SK-N-SH treated with all-trans-retinoic acid at 6 μM for 48 hours (cell line): ENCODE data around the gene MAP3K2.

Experiments used
- ATAC-seq: fragments of 200-7000 bp; cut with Tn5 transposase; 3 replicates; pipeline ENCODE4 v1.9.1; 2020; ENCODE audit warnings: mild to moderate bottlenecking, moderate library complexity
- ARNTL ChIP-seq: fragments of 450-650 bp; formaldehyde crosslinking; IDR thresholded peaks from 2 replicates; pipeline ENCODE4 v1.5.0; 2020; ENCODE audit warnings: low read depth, mild to moderate bottlenecking, moderate library complexity, borderline replicate concordance
- BACH2 ChIP-seq: fragments of 250-450 bp; sonication (Bioruptor Pico); IDR thresholded peaks from 2 replicates; pipeline ENCODE4 v1.9.0; 2021; ENCODE audit warnings: mild to moderate bottlenecking, borderline replicate concordance
- CSDC2 ChIP-seq: fragments of 250-450 bp; sonication (Bioruptor Pico); IDR thresholded peaks from 2 replicates; pipeline ENCODE4 v1.5.0; 2020; ENCODE audit warnings: mild to moderate bottlenecking, moderate library complexity
- GLIS3 ChIP-seq: fragments of 250-450 bp; sonication (Bioruptor Pico); IDR thresholded peaks from 2 replicates; pipeline ENCODE4 v1.5.0; 2020; ENCODE audit warnings: mild to moderate bottlenecking, moderate library complexity
- OSR1 ChIP-seq: fragments of 250-450 bp; sonication (Bioruptor Pico); IDR thresholded peaks from 2 replicates; pipeline ENCODE4 v1.8.0; 2022; ENCODE audit warnings: moderate library complexity, mild to moderate bottlenecking, inconsistent platforms
- PPARA ChIP-seq: fragments of 250-450 bp; sonication (Bioruptor Pico); IDR thresholded peaks from 2 replicates; pipeline ENCODE4 v1.5.0; 2020; ENCODE audit warnings: mild to moderate bottlenecking, borderline replicate concordance
- RARB ChIP-seq: fragments of 250-450 bp; sonication (Bioruptor Pico); IDR thresholded peaks from 2 replicates; pipeline ENCODE4 v1.8.0; 2021; ENCODE audit warnings: mild to moderate bottlenecking, moderate library complexity
- SNAI2 ChIP-seq: fragments of 250-450 bp; sonication (Bioruptor Pico); IDR thresholded peaks from 2 replicates; pipeline ENCODE4 v1.5.0; 2020; ENCODE audit warnings: mild to moderate bottlenecking, moderate library complexity
- TCF4 ChIP-seq: fragments of 250-450 bp; sonication (Bioruptor Pico); IDR thresholded peaks from 2 replicates; pipeline ENCODE4 v1.8.0; 2021; ENCODE audit warnings: mild to moderate bottlenecking, moderate library complexity, borderline replicate concordance
- ZC3H10 ChIP-seq: fragments of 250-450 bp; sonication (Bioruptor Pico); IDR thresholded peaks from 2 replicates; pipeline ENCODE4 v1.5.1; 2021; ENCODE audit warnings: mild to moderate bottlenecking, moderate library complexity
- ZFP3 ChIP-seq: fragments of 250-450 bp; sonication (Bioruptor Pico); IDR thresholded peaks from 2 replicates; pipeline ENCODE4 v1.5.0; 2020; ENCODE audit warnings: mild to moderate bottlenecking, moderate library complexity
- ZFP30 ChIP-seq: fragments of 450-650 bp; formaldehyde crosslinking; IDR thresholded peaks from 2 replicates; pipeline ENCODE4 v1.5.0; 2022; ENCODE audit warnings: mild to moderate bottlenecking, moderate library complexity
- ZNF565 ChIP-seq: fragments of 450-650 bp; formaldehyde crosslinking; conservative IDR thresholded peaks from 2 replicates; pipeline ENCODE4 v1.5.0; 2020; ENCODE audit warnings: low read depth, mild to moderate bottlenecking, moderate library complexity
- ZNF70 ChIP-seq: fragments of 450-650 bp; formaldehyde crosslinking; IDR thresholded peaks from 2 replicates; pipeline ENCODE4 v1.5.0; 2020; ENCODE audit warnings: mild to moderate bottlenecking, moderate library complexity
- ZNF8 ChIP-seq: fragments of 450-650 bp; formaldehyde crosslinking; IDR thresholded peaks from 2 replicates; pipeline ENCODE4 v1.5.0; 2020; ENCODE audit warnings: mild to moderate bottlenecking, moderate library complexity
- TF ChIP-seq, protein P1 (sequence below): fragments of 250-450 bp; sonication (Bioruptor Pico); IDR thresholded peaks from 2 replicates; pipeline ENCODE4 v1.8.0; 2020; ENCODE audit warnings: mild to moderate bottlenecking, moderate library complexity, borderline replicate concordance
- TF ChIP-seq, protein P2 (sequence below): fragments of 250-450 bp; sonication (Bioruptor Pico); IDR thresholded peaks from 2 replicates; pipeline ENCODE4 v1.8.0; 2021; ENCODE audit warnings: low read depth, mild to moderate bottlenecking, moderate library complexity, borderline replicate concordance
- TF ChIP-seq, protein P3 (sequence below): fragments of 250-450 bp; sonication (Bioruptor Pico); IDR thresholded peaks from 2 replicates; pipeline ENCODE4 v1.5.0; 2020; ENCODE audit warnings: mild to moderate bottlenecking, moderate library complexity
- TF ChIP-seq, protein P4 (sequence below): fragments of 250-450 bp; sonication (Bioruptor Pico); IDR thresholded peaks from 2 replicates; pipeline ENCODE4 v1.5.1; 2021; ENCODE audit warnings: mild to moderate bottlenecking, moderate library complexity
- TF ChIP-seq, protein P5 (sequence below): fragments of 250-450 bp; sonication (Bioruptor Pico); IDR thresholded peaks from 2 replicates; pipeline ENCODE4 v1.5.1; 2020; ENCODE audit warnings: low read depth, mild to moderate bottlenecking, moderate library complexity

Gene MAP3K2, protein sequence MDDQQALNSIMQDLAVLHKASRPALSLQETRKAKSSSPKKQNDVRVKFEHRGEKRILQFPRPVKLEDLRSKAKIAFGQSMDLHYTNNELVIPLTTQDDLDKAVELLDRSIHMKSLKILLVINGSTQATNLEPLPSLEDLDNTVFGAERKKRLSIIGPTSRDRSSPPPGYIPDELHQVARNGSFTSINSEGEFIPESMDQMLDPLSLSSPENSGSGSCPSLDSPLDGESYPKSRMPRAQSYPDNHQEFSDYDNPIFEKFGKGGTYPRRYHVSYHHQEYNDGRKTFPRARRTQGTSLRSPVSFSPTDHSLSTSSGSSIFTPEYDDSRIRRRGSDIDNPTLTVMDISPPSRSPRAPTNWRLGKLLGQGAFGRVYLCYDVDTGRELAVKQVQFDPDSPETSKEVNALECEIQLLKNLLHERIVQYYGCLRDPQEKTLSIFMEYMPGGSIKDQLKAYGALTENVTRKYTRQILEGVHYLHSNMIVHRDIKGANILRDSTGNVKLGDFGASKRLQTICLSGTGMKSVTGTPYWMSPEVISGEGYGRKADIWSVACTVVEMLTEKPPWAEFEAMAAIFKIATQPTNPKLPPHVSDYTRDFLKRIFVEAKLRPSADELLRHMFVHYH

DNA sequence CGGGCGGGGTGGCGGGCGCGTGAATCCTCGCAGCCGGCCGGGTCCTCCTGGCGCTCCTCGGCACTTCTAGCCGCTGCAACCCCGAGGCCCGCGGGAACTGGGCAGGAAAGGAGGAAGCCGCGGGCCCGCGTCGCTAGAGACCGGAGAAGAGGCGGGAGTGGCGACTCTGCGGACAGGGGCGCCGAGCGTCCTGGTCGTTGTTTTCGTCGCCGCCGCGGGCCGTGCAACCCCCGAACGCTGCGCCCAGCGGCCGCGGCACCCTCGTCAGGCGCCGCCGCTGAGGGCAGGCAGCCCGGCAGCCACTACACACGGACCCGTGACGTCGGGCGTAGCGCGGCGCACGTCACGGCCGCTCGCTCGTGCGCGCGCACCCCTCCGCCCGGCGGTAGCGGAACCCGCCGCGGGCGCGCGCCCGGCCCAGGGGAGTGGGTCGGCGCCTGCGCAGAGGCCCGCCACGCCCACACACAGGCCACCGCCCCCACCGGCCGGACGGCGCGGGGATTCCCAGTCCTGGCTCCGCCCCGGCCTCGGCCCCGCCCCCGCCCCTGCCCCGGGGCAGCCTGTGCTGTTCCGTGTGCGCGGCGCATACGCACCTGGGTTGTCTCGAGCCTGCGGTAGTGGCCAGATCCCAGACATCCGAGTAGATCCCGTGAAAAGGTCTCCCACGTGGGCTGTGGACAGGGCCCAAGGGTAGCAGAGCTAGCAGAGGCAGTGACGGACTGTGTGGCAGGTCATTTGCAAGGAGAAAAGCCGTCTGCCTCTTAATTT lies at the start of gene MAP3K2:
Gene MAP3K2, minus strand, starts transcription at position 321 of the 768 bp plus-strand sequence. CDS start 44,846 bp downstream, outside the sequence.
- TF ChIP-seq TCF4 (CRISPR knock-in tag) (no peak), CSDC2 (CRISPR knock-in tag) (0 out of 2 replicates have a peak, but pooled peaks have one; percentile 33), OSR1 (CRISPR knock-in tag) (no peak), ZNF565 (no peak), ARNTL (CRISPR knock-in tag) (no peak), RARB (no peak), ZFP3 (CRISPR knock-in tag) (0 out of 2 replicates have a peak, but pooled peaks have one; percentile 17), ZC3H10 (CRISPR knock-in tag) (no peak), PPARA (no peak)
- TF ChIP-seq, protein P1, sequence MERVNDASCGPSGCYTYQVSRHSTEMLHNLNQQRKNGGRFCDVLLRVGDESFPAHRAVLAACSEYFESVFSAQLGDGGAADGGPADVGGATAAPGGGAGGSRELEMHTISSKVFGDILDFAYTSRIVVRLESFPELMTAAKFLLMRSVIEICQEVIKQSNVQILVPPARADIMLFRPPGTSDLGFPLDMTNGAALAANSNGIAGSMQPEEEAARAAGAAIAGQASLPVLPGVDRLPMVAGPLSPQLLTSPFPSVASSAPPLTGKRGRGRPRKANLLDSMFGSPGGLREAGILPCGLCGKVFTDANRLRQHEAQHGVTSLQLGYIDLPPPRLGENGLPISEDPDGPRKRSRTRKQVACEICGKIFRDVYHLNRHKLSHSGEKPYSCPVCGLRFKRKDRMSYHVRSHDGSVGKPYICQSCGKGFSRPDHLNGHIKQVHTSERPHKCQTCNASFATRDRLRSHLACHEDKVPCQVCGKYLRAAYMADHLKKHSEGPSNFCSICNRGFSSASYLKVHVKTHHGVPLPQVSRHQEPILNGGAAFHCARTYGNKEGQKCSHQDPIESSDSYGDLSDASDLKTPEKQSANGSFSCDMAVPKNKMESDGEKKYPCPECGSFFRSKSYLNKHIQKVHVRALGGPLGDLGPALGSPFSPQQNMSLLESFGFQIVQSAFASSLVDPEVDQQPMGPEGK (CRISPR knock-in tag) = no peak
- TF ChIP-seq, protein P2, sequence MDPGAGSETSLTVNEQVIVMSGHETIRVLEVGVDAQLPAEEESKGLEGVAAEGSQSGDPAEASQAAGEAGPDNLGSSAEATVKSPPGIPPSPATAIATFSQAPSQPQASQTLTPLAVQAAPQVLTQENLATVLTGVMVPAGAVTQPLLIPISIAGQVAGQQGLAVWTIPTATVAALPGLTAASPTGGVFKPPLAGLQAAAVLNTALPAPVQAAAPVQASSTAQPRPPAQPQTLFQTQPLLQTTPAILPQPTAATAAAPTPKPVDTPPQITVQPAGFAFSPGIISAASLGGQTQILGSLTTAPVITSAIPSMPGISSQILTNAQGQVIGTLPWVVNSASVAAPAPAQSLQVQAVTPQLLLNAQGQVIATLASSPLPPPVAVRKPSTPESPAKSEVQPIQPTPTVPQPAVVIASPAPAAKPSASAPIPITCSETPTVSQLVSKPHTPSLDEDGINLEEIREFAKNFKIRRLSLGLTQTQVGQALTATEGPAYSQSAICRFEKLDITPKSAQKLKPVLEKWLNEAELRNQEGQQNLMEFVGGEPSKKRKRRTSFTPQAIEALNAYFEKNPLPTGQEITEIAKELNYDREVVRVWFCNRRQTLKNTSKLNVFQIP (CRISPR knock-in tag) = no peak
- TF ChIP-seq, protein P3, sequence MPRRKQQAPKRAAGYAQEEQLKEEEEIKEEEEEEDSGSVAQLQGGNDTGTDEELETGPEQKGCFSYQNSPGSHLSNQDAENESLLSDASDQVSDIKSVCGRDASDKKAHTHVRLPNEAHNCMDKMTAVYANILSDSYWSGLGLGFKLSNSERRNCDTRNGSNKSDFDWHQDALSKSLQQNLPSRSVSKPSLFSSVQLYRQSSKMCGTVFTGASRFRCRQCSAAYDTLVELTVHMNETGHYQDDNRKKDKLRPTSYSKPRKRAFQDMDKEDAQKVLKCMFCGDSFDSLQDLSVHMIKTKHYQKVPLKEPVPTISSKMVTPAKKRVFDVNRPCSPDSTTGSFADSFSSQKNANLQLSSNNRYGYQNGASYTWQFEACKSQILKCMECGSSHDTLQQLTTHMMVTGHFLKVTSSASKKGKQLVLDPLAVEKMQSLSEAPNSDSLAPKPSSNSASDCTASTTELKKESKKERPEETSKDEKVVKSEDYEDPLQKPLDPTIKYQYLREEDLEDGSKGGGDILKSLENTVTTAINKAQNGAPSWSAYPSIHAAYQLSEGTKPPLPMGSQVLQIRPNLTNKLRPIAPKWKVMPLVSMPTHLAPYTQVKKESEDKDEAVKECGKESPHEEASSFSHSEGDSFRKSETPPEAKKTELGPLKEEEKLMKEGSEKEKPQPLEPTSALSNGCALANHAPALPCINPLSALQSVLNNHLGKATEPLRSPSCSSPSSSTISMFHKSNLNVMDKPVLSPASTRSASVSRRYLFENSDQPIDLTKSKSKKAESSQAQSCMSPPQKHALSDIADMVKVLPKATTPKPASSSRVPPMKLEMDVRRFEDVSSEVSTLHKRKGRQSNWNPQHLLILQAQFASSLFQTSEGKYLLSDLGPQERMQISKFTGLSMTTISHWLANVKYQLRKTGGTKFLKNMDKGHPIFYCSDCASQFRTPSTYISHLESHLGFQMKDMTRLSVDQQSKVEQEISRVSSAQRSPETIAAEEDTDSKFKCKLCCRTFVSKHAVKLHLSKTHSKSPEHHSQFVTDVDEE (CRISPR knock-in tag) = no peak; the same call in 1 of the 2 replicates
- TF ChIP-seq, protein P4, sequence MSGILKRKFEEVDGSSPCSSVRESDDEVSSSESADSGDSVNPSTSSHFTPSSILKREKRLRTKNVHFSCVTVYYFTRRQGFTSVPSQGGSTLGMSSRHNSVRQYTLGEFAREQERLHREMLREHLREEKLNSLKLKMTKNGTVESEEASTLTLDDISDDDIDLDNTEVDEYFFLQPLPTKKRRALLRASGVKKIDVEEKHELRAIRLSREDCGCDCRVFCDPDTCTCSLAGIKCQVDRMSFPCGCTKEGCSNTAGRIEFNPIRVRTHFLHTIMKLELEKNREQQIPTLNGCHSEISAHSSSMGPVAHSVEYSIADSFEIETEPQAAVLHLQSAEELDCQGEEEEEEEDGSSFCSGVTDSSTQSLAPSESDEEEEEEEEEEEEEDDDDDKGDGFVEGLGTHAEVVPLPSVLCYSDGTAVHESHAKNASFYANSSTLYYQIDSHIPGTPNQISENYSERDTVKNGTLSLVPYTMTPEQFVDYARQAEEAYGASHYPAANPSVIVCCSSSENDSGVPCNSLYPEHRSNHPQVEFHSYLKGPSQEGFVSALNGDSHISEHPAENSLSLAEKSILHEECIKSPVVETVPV (CRISPR knock-in tag) = no peak
- peak; percentile 86 for ATAC-seq

DNA sequence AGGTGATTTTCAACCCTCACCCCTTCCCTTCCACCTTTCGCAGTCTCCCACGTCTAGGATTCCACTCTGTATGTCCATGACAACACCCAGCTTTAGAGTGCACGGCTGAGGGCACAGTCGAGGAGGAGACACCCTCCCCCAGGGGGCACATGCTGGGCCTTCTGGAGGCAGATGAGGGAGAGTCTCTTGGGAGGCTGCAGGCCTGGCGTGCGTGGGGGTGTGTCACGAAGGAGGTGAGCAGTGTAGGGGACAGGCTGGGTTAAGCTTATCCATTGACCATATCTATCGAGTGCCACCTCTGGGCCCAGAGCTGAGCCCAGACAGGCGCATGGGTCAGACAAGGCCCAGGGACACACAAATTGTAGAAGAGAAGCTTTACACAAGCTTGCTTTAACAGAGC lies 49.3 kb upstream of the MAP3K2 start:
- no peak for ATAC-seq
- TF ChIP-seq CSDC2 (CRISPR knock-in tag) = no peak
- TF ChIP-seq SNAI2 (CRISPR knock-in tag) = no peak
- TF ChIP-seq, protein P5, sequence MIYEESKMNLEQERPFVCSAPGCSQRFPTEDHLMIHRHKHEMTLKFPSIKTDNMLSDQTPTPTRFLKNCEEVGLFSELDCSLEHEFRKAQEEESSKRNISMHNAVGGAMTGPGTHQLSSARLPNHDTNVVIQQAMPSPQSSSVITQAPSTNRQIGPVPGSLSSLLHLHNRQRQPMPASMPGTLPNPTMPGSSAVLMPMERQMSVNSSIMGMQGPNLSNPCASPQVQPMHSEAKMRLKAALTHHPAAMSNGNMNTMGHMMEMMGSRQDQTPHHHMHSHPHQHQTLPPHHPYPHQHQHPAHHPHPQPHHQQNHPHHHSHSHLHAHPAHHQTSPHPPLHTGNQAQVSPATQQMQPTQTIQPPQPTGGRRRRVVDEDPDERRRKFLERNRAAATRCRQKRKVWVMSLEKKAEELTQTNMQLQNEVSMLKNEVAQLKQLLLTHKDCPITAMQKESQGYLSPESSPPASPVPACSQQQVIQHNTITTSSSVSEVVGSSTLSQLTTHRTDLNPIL (CRISPR knock-in tag) = no peak
- TF ChIP-seq ZFP30 (CRISPR knock-in tag) = no peak
- TF ChIP-seq ZFP3 (CRISPR knock-in tag) = no peak
- TF ChIP-seq ZNF8 (CRISPR knock-in tag) = no peak
- no peak for TF ChIP-seq RARB
- no peak for TF ChIP-seq ZC3H10 (CRISPR knock-in tag)
- no peak for TF ChIP-seq OSR1 (CRISPR knock-in tag)
- no peak for TF ChIP-seq ZNF565
- no peak for TF ChIP-seq ZNF70 (CRISPR knock-in tag)
- no peak for TF ChIP-seq BACH2
- TF ChIP-seq, protein P1 (CRISPR knock-in tag) = no peak
- no peak for TF ChIP-seq GLIS3 (CRISPR knock-in tag)
- no peak for TF ChIP-seq PPARA
